Glomerular visceral epithelial cell (primary cell): ENCODE data around the gene IKZF1.
A peak's percentile ranks its signal among the peaks of the same experiment; 100 is the strongest.

Source experiments
- DNase-seq: peaks from one replicate; pipeline ENCODE4 v3.0.0-alpha.2; 2016; ENCODE audit errors: extremely low spot score

The IKZF1 gene

GRCh38 chr7:50449881-50450589, 145.5 kb downstream of the IKZF1 start, which contains the start of gene FIGNL1:
Gene FIGNL1, minus strand, starts transcription at chr7:50450350. Its CDS starts 3,063 bp downstream, at chr7:50447287.
- peak; percentile 81 for DNase-seq

GRCh38 chr7:50450590-50451032, 146.1 kb downstream of the IKZF1 start:
- DNase-seq, result no peak
